GM21526 (cell line): ENCODE data around the gene TJP1.
"Not testable (repeated sequence)": the region's sequence is repeated elsewhere in the genome, so short reads cannot be mapped to it uniquely, and the experiment has no call there.

ENCODE experiments used
- ATAC-seq: cut with Tn5 transposase; IDR thresholded peaks from one replicate; pipeline ENCODE4 v1.9.1; 2021; ENCODE audit warnings: moderate library complexity; ENCODE audit not compliant: unreplicated experiment, low FRiP score

The TJP1 gene

GRCh38 chr15:29759596-29759995 lies 62.7 kb downstream of the TJP1 start:
- ATAC-seq: no peak

GRCh38 chr15:29756358-29757267 lies 65.7 kb downstream of the TJP1 start:
- ATAC-seq: no peak

GRCh38 chr15:29754009-29754408 lies 68.3 kb downstream of the TJP1 start:
- not testable (repeated sequence) for ATAC-seq

GRCh38 chr15:29753506-29753905 lies 68.8 kb downstream of the TJP1 start:
- ATAC-seq: no peak

GRCh38 chr15:29750754-29751153 lies 71.5 kb downstream of the TJP1 start:
- ATAC-seq: no peak

- no peak for ATAC-seq
These were observed 72.7 kb downstream of the TJP1 start for GRCh38 chr15:29749365-29750086.

- ATAC-seq: no peak
These were observed 74.3 kb downstream of the TJP1 start for GRCh38 chr15:29747837-29748417.

GRCh38 chr15:29743475-29743874 lies 78.8 kb downstream of the TJP1 start:
- no peak for ATAC-seq

- ATAC-seq: no peak
These were observed 81.5 kb downstream of the TJP1 start for GRCh38 chr15:29740692-29741311.

- ATAC-seq: no peak
These were observed 85.6 kb downstream of the TJP1 start for GRCh38 chr15:29736744-29737020.

- ATAC-seq: no peak
These were observed 86.1 kb downstream of the TJP1 start for GRCh38 chr15:29736012-29736743.

GRCh38 chr15:29734917-29735572 lies 87.2 kb downstream of the TJP1 start:
- no peak for ATAC-seq

GRCh38 chr15:29731865-29732264 lies 90.4 kb downstream of the TJP1 start:
- ATAC-seq: no peak

- ATAC-seq: not testable (repeated sequence)
These were observed 91.8 kb downstream of the TJP1 start for GRCh38 chr15:29730471-29730870.

- no peak for ATAC-seq
These were observed 93.8 kb downstream of the TJP1 start for GRCh38 chr15:29728418-29728817.

GRCh38 chr15:29727871-29728270 lies 94.4 kb downstream of the TJP1 start:
- ATAC-seq: no peak

- no peak for ATAC-seq
These were observed 95.7 kb downstream of the TJP1 start for GRCh38 chr15:29726553-29726952.

- no peak for ATAC-seq
These were observed 98.2 kb downstream of the TJP1 start for GRCh38 chr15:29724026-29724425.

GRCh38 chr15:29713784-29714183 lies 108.5 kb downstream of the TJP1 start:
- ATAC-seq: no peak
